Trophoblast cell (in vitro differentiated cells and primary cell): ENCODE results near the gene CCDC74B.
"Not testable (repeated sequence)": the region's sequence is repeated elsewhere in the genome, so short reads cannot be mapped to it uniquely, and the experiment has no call there.

Experiments used
- DNase-seq, 2 donors: peaks; one replicate each; pipeline ENCODE4 v3.0.0-alpha.2; 2016
- H2AFZ ChIP-seq: 2 replicates; pipeline ENCODE4 v1.6.1; 2013; ENCODE audit warnings: low read length, moderate library complexity, mild to moderate bottlenecking; ENCODE audit not compliant: insufficient read depth, poor library complexity
- H2AK5ac ChIP-seq: 2 replicates; pipeline ENCODE4 v1.6.1; 2013; ENCODE audit warnings: mild to moderate bottlenecking, low read length
- H2BK120ac ChIP-seq: 2 replicates; pipeline ENCODE4 v1.6.1; 2013; ENCODE audit warnings: low read length, mild to moderate bottlenecking, moderate library complexity; ENCODE audit not compliant: insufficient read depth, poor library complexity
- H2BK12ac ChIP-seq: 2 replicates; pipeline ENCODE4 v1.6.1; 2013; ENCODE audit warnings: mild to moderate bottlenecking, low read length, moderate library complexity
- H2BK5ac ChIP-seq: 2 replicates; pipeline ENCODE4 v1.6.1; 2013; ENCODE audit warnings: low read length, low read depth, moderate library complexity, mild to moderate bottlenecking; ENCODE audit not compliant: poor library complexity
- H3K14ac ChIP-seq: 2 replicates; pipeline ENCODE4 v1.6.1; 2013; ENCODE audit warnings: mild to moderate bottlenecking, low read length
- H3K18ac ChIP-seq: 2 replicates; pipeline ENCODE4 v1.6.1; 2013; ENCODE audit warnings: mild to moderate bottlenecking, low read length
- H3K23ac ChIP-seq: 2 replicates; pipeline ENCODE4 v1.6.1; 2013; ENCODE audit warnings: low read length
- H3K27ac ChIP-seq: 2 replicates; pipeline ENCODE4 v1.5.1; 2013; ENCODE audit warnings: low read depth, mild to moderate bottlenecking, inconsistent platforms, low read length, moderate library complexity
- H3K27me3 ChIP-seq: 2 replicates; pipeline ENCODE4 v1.6.1; 2013; ENCODE audit warnings: inconsistent platforms, mild to moderate bottlenecking, low read length, moderate library complexity; ENCODE audit not compliant: insufficient read depth
- H3K36me3 ChIP-seq, 2 experiments: 1 replicate in 1 of 2; 2 replicates in 1 of 2; pipeline ENCODE4 v1.6.1; 2013; ENCODE audit warnings: low read length in 2 of 2, mild to moderate bottlenecking in 2 of 2, moderate library complexity in 1 of 2; ENCODE audit not compliant: insufficient read depth in 2 of 2, control insufficient read depth in 1 of 2
- H3K4ac ChIP-seq: 2 replicates; pipeline ENCODE4 v1.6.1; 2013; ENCODE audit warnings: low read depth, mild to moderate bottlenecking, low read length, moderate library complexity
- H3K4me1 ChIP-seq, 2 experiments: 1 replicate in 1 of 2; 2 replicates in 1 of 2; pipeline ENCODE4 v1.6.1; 2013; ENCODE audit warnings: low read length in 2 of 2, mild to moderate bottlenecking in 2 of 2, moderate library complexity in 1 of 2; ENCODE audit not compliant: insufficient read depth in 2 of 2, control insufficient read depth in 1 of 2
- H3K4me2 ChIP-seq: 2 replicates; pipeline ENCODE4 v1.6.1; 2013; ENCODE audit warnings: inconsistent platforms, mild to moderate bottlenecking, low read length, moderate library complexity
- H3K4me3 ChIP-seq: 2 replicates; pipeline ENCODE4 v1.5.1; 2013; ENCODE audit warnings: mild to moderate bottlenecking, low read depth, low read length, inconsistent platforms
- H3K79me1 ChIP-seq: one replicate; pipeline ENCODE4 v1.6.1; 2013; ENCODE audit warnings: low read length
- H3K79me2 ChIP-seq: 2 replicates; pipeline ENCODE4 v1.6.1; 2013; ENCODE audit warnings: low read length, mild to moderate bottlenecking; ENCODE audit not compliant: control insufficient read depth, insufficient read depth, poor library complexity
- H3K9ac ChIP-seq: 2 replicates; pipeline ENCODE4 v1.6.1; 2013; ENCODE audit warnings: mild to moderate bottlenecking, low read length
- H3K9me3 ChIP-seq: 2 replicates; pipeline ENCODE4 v1.6.1; 2013; ENCODE audit warnings: low read depth, mild to moderate bottlenecking, control low read depth, inconsistent platforms, low read length; ENCODE audit not compliant: insufficient read depth
- H4K12ac ChIP-seq: 2 replicates; pipeline ENCODE4 v1.6.1; 2013; ENCODE audit warnings: low read depth, mild to moderate bottlenecking, low read length, moderate library complexity
- H4K8ac ChIP-seq: 2 replicates; pipeline ENCODE4 v1.6.1; 2013; ENCODE audit warnings: low read depth, mild to moderate bottlenecking, low read length, moderate library complexity
- H4K91ac ChIP-seq: one replicate; pipeline ENCODE4 v1.6.1; 2013; ENCODE audit warnings: low read depth, mild to moderate bottlenecking, low read length, moderate library complexity
- WGBS: extraction: QIAGEN DNeasy Blood & Tissue Kit; methylation state at CpG from one replicate; pipeline ENCODE4 v1.1.7; 2013; ENCODE audit warnings: missing lambda C conversion rate; ENCODE audit not compliant: insufficient read length, insufficient coverage; ENCODE audit errors: extremely low coverage; 5-methylcytosine and 5-hydroxymethylcytosine counted together

CCDC74B gene

GRCh38 chr2:130166611-130167010 lies 21.7 kb upstream of the CCDC74B start:
- H2BK120ac ChIP-seq, H2AK5ac ChIP-seq, H3K4ac ChIP-seq, H3K27me3 ChIP-seq, H2BK5ac ChIP-seq, H2BK12ac ChIP-seq, H3K27ac ChIP-seq, H3K23ac ChIP-seq, H4K91ac ChIP-seq, H3K18ac ChIP-seq, H3K9ac ChIP-seq, H3K14ac ChIP-seq, H3K4me1 ChIP-seq, H4K12ac ChIP-seq, DNase-seq, H3K4me3 ChIP-seq, H2AFZ ChIP-seq, H3K4me2 ChIP-seq, H4K8ac ChIP-seq, H3K79me2 ChIP-seq, H3K79me1 ChIP-seq, H3K9me3 ChIP-seq: not testable (repeated sequence)
- WGBS = no CpG with 5 or more reads among the region's 3 CpGs
- peaks cover 55 to 69% of the 10 kb centered on the region in 2 experiments for H3K36me3 ChIP-seq

- no peak overlapping the region for H4K8ac ChIP-seq
- no peak overlapping the region for H3K18ac ChIP-seq
- H3K23ac ChIP-seq = no peak overlapping the region
- H3K27ac ChIP-seq = no peak overlapping the region
- no peak overlapping the region for H4K91ac ChIP-seq
- H2BK12ac ChIP-seq = no peak overlapping the region
- peaks cover 52 to 64% of the 10 kb centered on the region in 2 experiments for H3K36me3 ChIP-seq
- no peak for DNase-seq
- no peak overlapping the region for H2AK5ac ChIP-seq
- no peaks in the 10 kb centered on the region for H3K27me3 ChIP-seq
- H3K14ac ChIP-seq = no peak overlapping the region
- no peak overlapping the region for H3K4me2 ChIP-seq
- H2BK120ac ChIP-seq = no peak overlapping the region
- H3K4me3 ChIP-seq = no peak overlapping the region
- no peaks in the 10 kb centered on the region for H3K9me3 ChIP-seq
- H4K12ac ChIP-seq = no peak overlapping the region
- no peaks in the 10 kb centered on the region for H3K4me1 ChIP-seq
- H3K4ac ChIP-seq = no peak overlapping the region
- WGBS = no CpG with 5 or more reads among the region's 8 CpGs
- H3K79me1 ChIP-seq = no peaks in the 10 kb centered on the region
- no peak overlapping the region for H2BK5ac ChIP-seq
- no peak overlapping the region for H3K9ac ChIP-seq
- no peak overlapping the region for H2AFZ ChIP-seq
- H3K79me2 ChIP-seq = no peaks in the 10 kb centered on the region
These were observed 20.5 kb upstream of the CCDC74B start for GRCh38 chr2:130165293-130166016.

DNA sequence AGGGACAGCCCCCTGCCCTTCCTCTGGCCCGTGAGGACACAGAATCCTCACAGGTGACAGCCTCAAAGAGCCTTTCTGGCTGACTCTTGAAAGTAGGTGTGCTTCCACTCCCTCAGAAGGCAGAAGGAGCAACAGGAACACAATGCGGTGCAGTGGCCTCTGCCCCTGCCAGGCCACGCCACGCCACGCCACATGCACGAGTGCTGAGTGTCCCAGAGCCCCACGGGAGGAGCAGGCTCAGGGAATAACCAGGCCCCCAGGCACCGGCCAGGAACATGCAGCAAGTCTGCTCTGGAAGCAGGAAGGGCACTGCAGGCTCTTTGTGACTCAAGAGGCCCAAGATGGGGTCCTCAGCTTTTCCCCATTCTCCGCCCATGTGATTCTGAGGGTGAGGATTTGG lies 18.1 kb upstream of the CCDC74B start:
- Histone ChIP-seq H3K4me1 (no peaks in the 10 kb centered on the region), H3K27me3 (no peaks in the 10 kb centered on the region), H3K79me1 (no peaks in the 10 kb centered on the region), H4K8ac (no peak overlapping the region), H3K79me2 (no peaks in the 10 kb centered on the region), H2BK5ac (no peak overlapping the region), H3K4me2 (no peak overlapping the region), H3K9ac (no peak overlapping the region), H2AFZ (no peak overlapping the region), H3K9me3 (peaks cover 2% of the 10 kb centered on the region), H2BK12ac (no peak overlapping the region), H3K36me3 (peaks cover 62 to 65% of the 10 kb centered on the region in 2 experiments), H3K4ac (no peak overlapping the region), H3K18ac (no peak overlapping the region), H4K91ac (no peak overlapping the region), H2BK120ac (no peak overlapping the region), H3K23ac (no peak overlapping the region), H2AK5ac (no peak overlapping the region), H3K14ac (no peak overlapping the region), H4K12ac (no peak overlapping the region), H3K4me3 (no peak overlapping the region), H3K27ac (no peak overlapping the region)
- DNase-seq = no peak
- no CpG with 5 or more reads among the region's 9 CpGs for WGBS

DNA sequence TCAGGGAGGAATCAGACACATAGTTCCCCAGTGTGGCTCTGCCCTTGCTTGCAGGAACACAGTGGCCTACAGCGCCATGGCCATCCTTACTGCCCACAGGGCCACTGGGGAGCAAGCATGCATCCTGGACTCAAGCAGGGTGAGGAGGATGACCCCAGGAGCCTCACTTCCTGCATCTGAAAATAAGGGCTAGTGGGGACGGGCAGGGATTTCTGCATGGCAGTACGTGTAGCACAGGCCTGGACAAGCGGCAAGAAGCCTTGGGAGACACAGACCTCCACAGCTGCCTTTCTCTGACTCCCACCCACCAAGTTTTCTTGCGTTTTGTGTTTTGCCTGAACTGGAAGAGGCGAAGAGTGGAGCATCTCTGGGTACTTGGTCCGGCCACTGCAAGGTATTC lies 17.6 kb upstream of the CCDC74B start:
- not testable (repeated sequence) for H3K4me1 ChIP-seq, DNase-seq, H4K12ac ChIP-seq, H2BK12ac ChIP-seq, H3K23ac ChIP-seq, H2BK120ac ChIP-seq, H4K91ac ChIP-seq, H3K79me1 ChIP-seq, H3K14ac ChIP-seq, H3K9me3 ChIP-seq, H3K27ac ChIP-seq, H2AK5ac ChIP-seq, H2BK5ac ChIP-seq, H3K9ac ChIP-seq, H3K4me2 ChIP-seq, H3K27me3 ChIP-seq, H2AFZ ChIP-seq, H3K4ac ChIP-seq, H4K8ac ChIP-seq, H3K18ac ChIP-seq, H3K4me3 ChIP-seq, H3K79me2 ChIP-seq
- H3K36me3 ChIP-seq = peaks cover 61 to 63% of the 10 kb centered on the region in 2 experiments
- no CpG with 5 or more reads among the region's 7 CpGs for WGBS
